SK-N-SH (cell line): ENCODE data around the gene ANKRD2.

Source experiments
- CTCF ChIP-seq: fragments of 200-600 bp; sonication (generic); IDR thresholded peaks from 2 replicates; pipeline ENCODE4 v1.6.1; 2017; ENCODE audit warnings: antibody characterized with exemption, mild to moderate bottlenecking, moderate library complexity
- GABPA ChIP-seq: IDR thresholded peaks from 2 replicates; pipeline ENCODE4 v1.4.0; 2012; ENCODE audit warnings: low read depth, mild to moderate bottlenecking
- POLR2AphosphoS5 ChIP-seq: IDR thresholded peaks from 2 replicates; pipeline ENCODE4 v1.6.1; 2012; ENCODE audit warnings: low read depth, low read length
- RAD21 ChIP-seq: IDR thresholded peaks from 2 replicates; pipeline ENCODE4 v1.6.1; 2012; ENCODE audit warnings: mild to moderate bottlenecking, low read length
- TEAD4 ChIP-seq: IDR thresholded peaks from 2 replicates; pipeline ENCODE4 v1.4.0; 2012; ENCODE audit warnings: mild to moderate bottlenecking, borderline replicate concordance; ENCODE audit not compliant: insufficient read depth
- YY1 ChIP-seq: IDR thresholded peaks from 2 replicates; pipeline ENCODE4 v1.4.0; 2012; ENCODE audit warnings: low read depth, mild to moderate bottlenecking

GRCh38 chr10:97533888-97534287, 38.7 kb upstream of the ANKRD2 start:
- TF ChIP-seq CTCF (no peak), TEAD4 (no peak), POLR2AphosphoS5 (no peak), YY1 (no peak), GABPA (no peak), RAD21 (no peak)
